Fibroblast of pulmonary artery (primary cell): Measurements from ENCODE around the gene RUSC1.
A peak's percentile ranks its signal among the peaks of the same experiment; 100 is the strongest.
"Not testable (repeated sequence)": the region's sequence is repeated elsewhere in the genome, so short reads cannot be mapped to it uniquely, and the experiment has no call there.

ENCODE experiments used
- DNase-seq: peaks from one replicate; pipeline ENCODE4 v3.0.0-alpha.2; 2010; ENCODE audit warnings: low read depth
- H3K4me3 ChIP-seq: replicated peaks from 2 replicates; pipeline ENCODE4 v1.5.1; 2011; ENCODE audit warnings: low read depth, mild to moderate bottlenecking, control low read depth, low read length, moderate library complexity
- TF ChIP-seq, protein P1 (sequence below): IDR thresholded peaks from 2 replicates; pipeline ENCODE4 v1.5.1; 2011; ENCODE audit warnings: mild to moderate bottlenecking, control low read depth, low read length, inconsistent platforms; ENCODE audit errors: missing control alignments

The RUSC1 gene

DNA sequence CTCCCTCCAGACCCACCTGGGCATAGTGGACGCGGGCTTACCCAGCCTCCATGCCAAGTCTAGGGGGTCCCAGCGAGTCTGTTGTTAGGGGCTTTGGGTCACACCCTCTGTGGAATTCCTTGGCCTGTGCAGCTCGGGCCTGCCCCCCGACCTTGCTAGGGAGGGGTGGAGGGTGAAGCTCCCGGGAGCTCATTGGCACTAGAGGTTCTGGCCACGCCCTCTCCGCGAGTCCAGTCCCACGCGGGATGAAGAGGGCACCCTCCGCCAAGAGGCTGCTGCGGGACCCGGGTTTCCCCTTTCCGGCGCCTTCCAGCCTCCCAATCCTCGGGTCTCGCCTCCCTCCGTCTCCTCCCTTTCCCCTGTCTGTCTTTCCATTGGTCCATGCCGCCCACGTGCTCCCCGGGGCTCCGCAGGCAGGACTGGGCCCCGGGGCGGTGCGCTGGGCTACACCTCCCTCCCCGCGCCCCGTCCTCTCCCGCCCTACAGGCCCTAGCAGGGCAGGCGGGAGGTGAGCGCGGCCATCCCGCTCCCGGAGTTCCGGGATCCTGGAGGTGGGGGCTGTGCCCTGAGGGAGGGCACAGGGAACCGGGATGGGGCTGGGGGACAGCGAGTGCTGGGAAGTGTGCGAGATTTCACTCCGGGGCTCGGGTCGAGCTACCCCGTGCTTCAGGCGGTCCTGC lies 3.5 kb downstream of the RUSC1 start:
- peak; percentile 97 for DNase-seq
- TF ChIP-seq, protein P1, sequence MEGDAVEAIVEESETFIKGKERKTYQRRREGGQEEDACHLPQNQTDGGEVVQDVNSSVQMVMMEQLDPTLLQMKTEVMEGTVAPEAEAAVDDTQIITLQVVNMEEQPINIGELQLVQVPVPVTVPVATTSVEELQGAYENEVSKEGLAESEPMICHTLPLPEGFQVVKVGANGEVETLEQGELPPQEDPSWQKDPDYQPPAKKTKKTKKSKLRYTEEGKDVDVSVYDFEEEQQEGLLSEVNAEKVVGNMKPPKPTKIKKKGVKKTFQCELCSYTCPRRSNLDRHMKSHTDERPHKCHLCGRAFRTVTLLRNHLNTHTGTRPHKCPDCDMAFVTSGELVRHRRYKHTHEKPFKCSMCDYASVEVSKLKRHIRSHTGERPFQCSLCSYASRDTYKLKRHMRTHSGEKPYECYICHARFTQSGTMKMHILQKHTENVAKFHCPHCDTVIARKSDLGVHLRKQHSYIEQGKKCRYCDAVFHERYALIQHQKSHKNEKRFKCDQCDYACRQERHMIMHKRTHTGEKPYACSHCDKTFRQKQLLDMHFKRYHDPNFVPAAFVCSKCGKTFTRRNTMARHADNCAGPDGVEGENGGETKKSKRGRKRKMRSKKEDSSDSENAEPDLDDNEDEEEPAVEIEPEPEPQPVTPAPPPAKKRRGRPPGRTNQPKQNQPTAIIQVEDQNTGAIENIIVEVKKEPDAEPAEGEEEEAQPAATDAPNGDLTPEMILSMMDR = no peak
- peak overlapping the region; percentile 86 for H3K4me3 ChIP-seq

DNA sequence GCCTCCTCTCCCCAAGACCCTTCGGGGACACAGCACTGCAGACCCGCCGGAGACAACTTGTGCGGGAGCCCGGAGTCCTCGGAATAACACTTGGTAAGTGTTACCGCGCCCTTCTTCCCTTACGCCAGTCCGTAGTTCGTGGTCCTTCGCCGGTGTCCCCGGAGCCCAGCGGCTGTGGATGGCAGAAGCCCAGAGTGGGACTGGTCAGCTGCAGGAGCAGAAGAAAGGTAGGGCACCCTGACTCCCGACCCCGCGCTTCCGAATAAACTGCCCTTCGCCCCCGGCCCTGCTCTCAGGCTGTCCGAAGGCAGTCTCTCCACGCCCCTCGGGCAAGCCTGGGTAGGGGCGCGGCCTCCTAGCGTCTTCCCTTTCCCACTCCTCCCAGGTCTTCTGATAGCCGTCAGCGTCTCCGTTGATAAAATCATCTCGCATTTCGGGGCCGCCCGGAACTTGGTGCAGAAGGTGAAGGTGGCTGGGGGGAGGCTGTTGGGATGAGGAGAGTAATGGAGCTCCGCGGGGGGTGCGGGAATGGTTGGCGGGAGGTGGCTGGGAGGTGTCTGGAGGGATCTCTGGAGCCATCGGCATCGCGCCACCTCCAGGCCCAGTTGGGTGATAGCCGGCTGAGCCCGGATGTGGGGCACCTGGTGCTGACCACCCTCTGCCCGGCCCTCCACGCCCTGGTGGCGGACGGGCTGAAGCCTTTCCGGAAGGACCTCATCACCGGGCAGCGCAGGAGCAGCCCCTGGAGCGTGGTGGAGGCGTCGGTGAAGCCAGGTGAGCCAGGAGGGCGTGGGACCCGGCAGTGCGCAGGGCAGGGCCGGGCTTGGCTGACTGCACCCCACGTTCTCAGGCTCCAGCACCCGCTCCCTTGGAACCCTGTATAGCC lies 4.3 kb downstream of the RUSC1 start:
- peak; percentile 32 for DNase-seq
- H3K4me3 ChIP-seq = peak overlapping the region; percentile 86
- TF ChIP-seq, protein P1 = peak; percentile 45

DNA sequence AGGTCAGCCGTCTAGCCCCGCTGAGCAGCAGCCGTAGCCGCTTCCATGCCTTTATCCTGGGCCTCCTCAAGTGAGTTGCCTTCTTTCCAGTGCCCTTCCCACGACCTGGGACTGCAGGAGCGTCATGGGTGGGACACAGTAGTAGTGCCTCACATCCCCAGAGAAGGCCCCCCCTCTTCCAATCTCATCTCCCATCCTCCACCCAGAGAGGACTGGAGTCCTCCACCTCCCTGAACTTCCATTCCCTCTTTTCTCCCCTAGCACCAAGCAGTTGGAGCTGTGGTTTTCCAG lies 4.9 kb downstream of the RUSC1 start:
- peak overlapping the region; percentile 86 for H3K4me3 ChIP-seq
- DNase-seq = no peak
- TF ChIP-seq, protein P1 = no peak

DNA sequence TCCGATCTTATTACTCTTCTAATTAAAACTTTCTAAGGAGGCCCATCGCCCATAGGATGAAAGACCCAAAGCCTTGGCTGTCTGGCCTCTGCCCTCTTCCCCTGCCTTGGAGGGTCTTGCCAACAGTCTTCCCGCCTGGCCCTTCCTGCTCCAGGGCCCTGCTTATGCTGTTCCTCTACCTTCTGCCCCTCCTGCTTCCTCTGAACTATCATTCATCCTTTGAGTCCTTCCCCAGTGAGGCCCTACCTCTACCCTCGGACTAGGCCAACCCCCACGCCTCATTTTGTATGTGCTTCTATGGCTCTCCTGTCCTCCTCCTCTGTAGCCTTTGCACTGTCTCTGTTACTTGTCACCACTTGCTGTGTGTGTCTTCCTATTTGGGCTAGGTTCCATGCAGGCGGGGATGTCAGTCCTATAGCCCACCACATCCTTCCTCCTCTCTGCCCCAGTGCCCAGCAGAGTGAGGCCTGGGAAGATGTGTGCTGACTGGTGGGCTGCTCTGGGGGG lies 5.4 kb downstream of the RUSC1 start:
- no peak for DNase-seq
- TF ChIP-seq, protein P1 = no peak
- no peak overlapping the region for H3K4me3 ChIP-seq

DNA sequence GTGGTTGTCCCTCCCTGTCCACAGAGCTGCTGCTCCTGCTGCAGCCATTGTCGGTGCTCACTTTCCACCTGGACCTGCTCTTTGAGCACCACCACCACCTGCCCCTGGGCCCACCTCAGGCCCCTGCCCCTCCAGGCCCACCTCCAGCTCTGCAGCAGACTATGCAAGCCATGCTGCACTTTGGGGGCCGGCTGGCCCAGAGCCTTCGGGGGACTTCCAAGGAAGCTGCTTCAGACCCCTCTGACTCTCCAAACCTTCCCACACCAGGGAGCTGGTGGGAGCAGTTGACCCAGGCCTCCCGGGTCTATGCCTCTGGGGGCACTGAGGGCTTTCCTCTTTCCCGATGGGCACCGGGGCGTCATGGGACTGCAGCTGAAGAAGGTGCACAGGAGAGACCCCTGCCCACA lies 5.9 kb downstream of the RUSC1 start:
- TF ChIP-seq, protein P1 = no peak
- no peak overlapping the region for H3K4me3 ChIP-seq
- no peak for DNase-seq

DNA sequence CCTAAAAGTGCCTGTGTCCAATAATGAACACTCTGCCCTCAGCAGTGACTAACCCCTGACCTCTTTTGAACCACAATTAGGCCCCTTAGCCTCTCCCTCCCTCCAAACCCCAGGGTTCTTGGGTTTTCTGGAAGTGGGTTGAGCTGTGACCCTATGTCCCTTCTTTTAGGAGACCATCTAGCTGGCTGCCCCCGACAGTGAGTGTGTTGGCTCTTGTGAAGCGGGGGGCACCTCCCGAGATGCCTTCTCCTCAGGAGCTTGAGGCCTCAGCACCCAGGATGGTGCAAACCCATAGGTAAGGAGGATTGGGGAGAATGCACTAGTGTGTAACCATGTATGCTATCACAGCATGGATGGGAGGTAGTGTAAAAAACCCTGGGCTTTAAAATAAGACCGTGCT lies 7.3 kb downstream of the RUSC1 start:
- no peak overlapping the region for H3K4me3 ChIP-seq
- TF ChIP-seq, protein P1 = no peak
- no peak for DNase-seq

DNA sequence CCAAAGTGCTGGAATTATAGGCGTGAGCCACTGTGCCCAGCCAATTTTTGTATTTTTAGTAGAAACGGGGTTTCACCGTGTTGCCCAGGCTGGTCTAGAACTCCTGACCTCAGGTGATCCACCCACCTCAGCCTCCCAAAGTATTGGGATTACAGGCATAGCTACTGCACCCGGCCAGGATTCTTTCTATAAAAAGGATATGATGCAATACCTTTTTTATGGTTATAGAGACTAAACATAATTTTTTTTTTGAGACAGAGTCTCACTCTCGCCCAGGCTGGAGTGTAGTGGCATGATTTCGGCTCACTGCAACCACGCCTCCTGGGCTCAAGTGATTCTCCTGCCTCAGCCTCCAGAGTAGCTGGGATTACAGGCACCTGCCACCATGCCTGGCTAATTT lies 8.2 kb downstream of the RUSC1 start:
- H3K4me3 ChIP-seq, DNase-seq: not testable (repeated sequence)
